Prostate gland (tissue), 2 donors: Measurements from ENCODE around the gene FARS2. TPM values are rescaled to one million over a fixed set of nuclear protein-coding genes. Genes with fewer than 3 reads are reported as not detected.

Experiments used
- DNase-seq: peaks from one replicate; pipeline ENCODE4 v3.0.0-alpha.2; 2019; ENCODE audit warnings: low spot score
- H3K27ac ChIP-seq, 2 donors: fragments of 200-600 bp; sonication (generic); 2 replicates each; pipeline ENCODE4 v1.5.1; 2017 to 2019
- H3K27me3 ChIP-seq: fragments of 200-600 bp; sonication (generic); replicated peaks from 2 replicates; pipeline ENCODE4 v1.5.1; 2019; ENCODE audit not compliant: insufficient read depth
- H3K36me3 ChIP-seq, 2 donors: fragments of 200-600 bp; sonication (generic); 1 replicate in 1 of 2; 2 replicates in 1 of 2; pipeline versions ENCODE4 v1.5.1 to v1.8.1; 2017 to 2019
- H3K4me1 ChIP-seq: fragments of 200-600 bp; sonication (generic); replicated peaks from 2 replicates; pipeline ENCODE4 v1.5.1; 2019
- H3K4me3 ChIP-seq, 2 donors: fragments of 200-600 bp; sonication (generic); 2 replicates each; pipeline ENCODE4 v1.5.1; 2017 to 2019
- H3K9me3 ChIP-seq: fragments of 200-600 bp; sonication (generic); 2 replicates; pipeline ENCODE4 v1.5.1; 2017
- CTCF ChIP-seq, 4 experiments: fragments of 200-600 bp in 2 of 4; fragments of 450-650 bp in 2 of 4; sonication (generic) in 2 of 4; IDR thresholded peaks; 1 replicate in 3 of 4; 2 replicates in 1 of 4; pipeline ENCODE4 v1.5.1; 2016 to 2019; ENCODE audit warnings: antibody characterized with exemption in 4 of 4, mild to moderate bottlenecking in 2 of 4, moderate library complexity in 2 of 4
- POLR2A ChIP-seq: fragments of 450-650 bp; IDR thresholded peaks from one replicate; pipeline ENCODE4 v1.6.1; 2016; ENCODE audit warnings: antibody characterized with exemption, mild to moderate bottlenecking
- POLR2AphosphoS5 ChIP-seq: sonication (generic); formaldehyde crosslinking; IDR thresholded peaks from one replicate; pipeline ENCODE4 v1.6.1; 2017; ENCODE audit warnings: antibody characterized with exemption
- WGBS: methylation state at CpG from one replicate; pipeline ENCODE4 v1.1.5; 2018; 5-methylcytosine and 5-hydroxymethylcytosine counted together
- intact Hi-C: fragments of 100-400 bp; cut with DNase I; formaldehyde crosslinking; loops from one replicate; pipeline ENCODE4 v1.14.2; 2022
- total RNA-seq, 2 donors: library from RNA; depleted of rRNA; stranded (reverse); fragments of >200 nt; gene quantifications; one replicate each; pipeline ENCODE4 v1.1.0, GENCODE V29; 2016

Gene FARS2
- total RNA-seq, 2 donors from 2014 or later, result 11.6 to 19.5 TPM

GRCh38 chr6:5338177-5338960, 77.1 kb downstream of the FARS2 start:
- Histone ChIP-seq H3K27ac (no peak overlapping the region), H3K27me3 (no peaks in the 10 kb centered on the region), H3K9me3 (no peaks in the 10 kb centered on the region), H3K4me3 (no peak overlapping the region), H3K36me3 (no peaks in the 10 kb centered on the region), H3K4me1 (no peaks in the 10 kb centered on the region)
- 71% methylated on average over 10 of the region's 10 CpGs for WGBS
- intact Hi-C loops, result no loop called here
- no peak for DNase-seq
- TF ChIP-seq CTCF (IDR thresholded peaks at IDR 0.05) (no peak), POLR2A (no peak), POLR2AphosphoS5 (no peak)

- 55% methylated on average over 3 of the region's 3 CpGs for WGBS
- Histone ChIP-seq H3K4me3 (no peak overlapping the region), H3K27ac (no peak overlapping the region), H3K36me3 (no peaks in the 10 kb centered on the region), H3K9me3 (no peaks in the 10 kb centered on the region), H3K4me1 (no peaks in the 10 kb centered on the region), H3K27me3 (no peaks in the 10 kb centered on the region)
- TF ChIP-seq POLR2AphosphoS5 (no peak), CTCF (IDR thresholded peaks at IDR 0.05) (no peak), POLR2A (no peak)
- no peak for DNase-seq
- intact Hi-C loops, result no loop called here
These were observed 78.5 kb downstream of the FARS2 start for GRCh38 chr6:5339786-5340185.

GRCh38 chr6:5341845-5342244, 80.5 kb downstream of the FARS2 start:
- H3K36me3 ChIP-seq, result no peaks in the 10 kb centered on the region
- no peaks in the 10 kb centered on the region for H3K4me1 ChIP-seq
- H3K4me3 ChIP-seq, result no peak overlapping the region
- no peak for TF ChIP-seq POLR2AphosphoS5
- intact Hi-C loops, result no loop called here
- H3K27ac ChIP-seq, result no peak overlapping the region
- DNase-seq, result no peak
- no peaks in the 10 kb centered on the region for H3K27me3 ChIP-seq
- H3K9me3 ChIP-seq, result no peaks in the 10 kb centered on the region

- H3K27ac ChIP-seq, result no peak overlapping the region
- H3K9me3 ChIP-seq, result no peaks in the 10 kb centered on the region
- no peaks in the 10 kb centered on the region for H3K27me3 ChIP-seq
- no peak for DNase-seq
- intact Hi-C loops, result no loop called here
- H3K4me1 ChIP-seq, result no peaks in the 10 kb centered on the region
- TF ChIP-seq CTCF (IDR thresholded peaks at IDR 0.05) (no peak), POLR2A (no peak), POLR2AphosphoS5 (no peak)
- H3K4me3 ChIP-seq, result no peak overlapping the region
- H3K36me3 ChIP-seq, result no peaks in the 10 kb centered on the region
- WGBS, result 84% methylated on average over 11 of the region's 11 CpGs
These were observed 82.7 kb downstream of the FARS2 start for GRCh38 chr6:5343998-5344397.

- H3K4me1 ChIP-seq, result no peaks in the 10 kb centered on the region
- no peak for DNase-seq
- H3K27ac ChIP-seq, result no peak overlapping the region
- 83% methylated on average over 6 of the region's 6 CpGs for WGBS
- TF ChIP-seq POLR2A, result no peak
- TF ChIP-seq CTCF (IDR thresholded peaks at IDR 0.05), result no peak
- TF ChIP-seq POLR2AphosphoS5, result no peak
- H3K9me3 ChIP-seq, result no peaks in the 10 kb centered on the region
- H3K4me3 ChIP-seq, result no peak overlapping the region
- no peaks in the 10 kb centered on the region for H3K36me3 ChIP-seq
- intact Hi-C loops, result no loop called here
- no peaks in the 10 kb centered on the region for H3K27me3 ChIP-seq
These were observed 84.0 kb downstream of the FARS2 start for GRCh38 chr6:5345324-5345723.
